ENCODE measurements around the gene BORCS5. TPM values are rescaled to one million over a fixed set of nuclear protein-coding genes. Genes with fewer than 3 reads are reported as not detected.
"Not testable (repeated sequence)": the region's sequence is repeated elsewhere in the genome, so short reads cannot be mapped to it uniquely, and the experiment has no call there.

BORCS5 gene
- total RNA-seq, 1 experiment from 2014 or later: 17.7 TPM

- Histone ChIP-seq H3K4me3 (ENCODE audit: low read depth, low read length, poor library complexity, severe bottlenecking) (no peak overlapping the region), H3K27me3 (replicated peaks; ENCODE audit: insufficient read depth, low read depth, low read length, poor library complexity) (no peaks in the 10 kb centered on the region), H3K36me3 (ENCODE audit: insufficient read depth, low read length, poor library complexity, severe bottlenecking) (no peaks in the 10 kb centered on the region), H3K4me1 (ENCODE audit: insufficient read depth, low read length, poor library complexity, severe bottlenecking) (peaks cover 5% of the 10 kb centered on the region), H3K9me3 (ENCODE audit: low read depth, low read length, poor library complexity, severe bottlenecking) (no peaks in the 10 kb centered on the region), H3K27ac (ENCODE audit: low read depth, low read length, poor library complexity, severe bottlenecking) (no peak overlapping the region)
- no peak for TF ChIP-seq EZH2 (IDR thresholded peaks at IDR 0.05; ENCODE audit: borderline replicate concordance, low read depth, low read length, poor library complexity, severe bottlenecking)
- TF ChIP-seq, protein P1, sequence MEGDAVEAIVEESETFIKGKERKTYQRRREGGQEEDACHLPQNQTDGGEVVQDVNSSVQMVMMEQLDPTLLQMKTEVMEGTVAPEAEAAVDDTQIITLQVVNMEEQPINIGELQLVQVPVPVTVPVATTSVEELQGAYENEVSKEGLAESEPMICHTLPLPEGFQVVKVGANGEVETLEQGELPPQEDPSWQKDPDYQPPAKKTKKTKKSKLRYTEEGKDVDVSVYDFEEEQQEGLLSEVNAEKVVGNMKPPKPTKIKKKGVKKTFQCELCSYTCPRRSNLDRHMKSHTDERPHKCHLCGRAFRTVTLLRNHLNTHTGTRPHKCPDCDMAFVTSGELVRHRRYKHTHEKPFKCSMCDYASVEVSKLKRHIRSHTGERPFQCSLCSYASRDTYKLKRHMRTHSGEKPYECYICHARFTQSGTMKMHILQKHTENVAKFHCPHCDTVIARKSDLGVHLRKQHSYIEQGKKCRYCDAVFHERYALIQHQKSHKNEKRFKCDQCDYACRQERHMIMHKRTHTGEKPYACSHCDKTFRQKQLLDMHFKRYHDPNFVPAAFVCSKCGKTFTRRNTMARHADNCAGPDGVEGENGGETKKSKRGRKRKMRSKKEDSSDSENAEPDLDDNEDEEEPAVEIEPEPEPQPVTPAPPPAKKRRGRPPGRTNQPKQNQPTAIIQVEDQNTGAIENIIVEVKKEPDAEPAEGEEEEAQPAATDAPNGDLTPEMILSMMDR (conservative IDR thresholded peaks at IDR 0.05; ENCODE audit: low read depth, low read length): no peak
- ChIA-PET POLR2A (ENCODE audit: low non-redundant PET) (no interaction called here), CTCF (no interaction called here)
- BruUV-seq (replicated peaks): no TSS peak
- intact Hi-C loops (cut with micrococcal nuclease; ENCODE audit: unreplicated experiment): no loop called here
- DNase-seq (ENCODE audit: low spot score): no peak
Measured at GRCh38 chr12:12406762-12407161, 49.9 kb downstream of the BORCS5 start.

- Histone ChIP-seq H3K27ac (ENCODE audit: low read depth, low read length, poor library complexity, severe bottlenecking) (no peak overlapping the region), H3K4me3 (ENCODE audit: low read depth, low read length, poor library complexity, severe bottlenecking) (no peak overlapping the region), H3K27me3 (replicated peaks; ENCODE audit: insufficient read depth, low read depth, low read length, poor library complexity) (no peaks in the 10 kb centered on the region), H3K4me1 (ENCODE audit: insufficient read depth, low read length, poor library complexity, severe bottlenecking) (peaks cover 4% of the 10 kb centered on the region), H3K9me3 (ENCODE audit: low read depth, low read length, poor library complexity, severe bottlenecking) (no peaks in the 10 kb centered on the region), H3K36me3 (ENCODE audit: insufficient read depth, low read length, poor library complexity, severe bottlenecking) (no peaks in the 10 kb centered on the region)
- ChIA-PET POLR2A (ENCODE audit: low non-redundant PET) (no interaction called here), CTCF (no interaction called here)
- TF ChIP-seq EZH2 (IDR thresholded peaks at IDR 0.05; ENCODE audit: borderline replicate concordance, low read depth, low read length, poor library complexity, severe bottlenecking): no peak
- TF ChIP-seq, protein P1 (conservative IDR thresholded peaks at IDR 0.05; ENCODE audit: low read depth, low read length): no peak
- BruUV-seq (replicated peaks): no TSS peak
- DNase-seq (ENCODE audit: low spot score): no peak
- intact Hi-C loops (cut with micrococcal nuclease; ENCODE audit: unreplicated experiment): no loop called here
Measured at GRCh38 chr12:12408265-12408690, 51.4 kb downstream of the BORCS5 start.

DNA sequence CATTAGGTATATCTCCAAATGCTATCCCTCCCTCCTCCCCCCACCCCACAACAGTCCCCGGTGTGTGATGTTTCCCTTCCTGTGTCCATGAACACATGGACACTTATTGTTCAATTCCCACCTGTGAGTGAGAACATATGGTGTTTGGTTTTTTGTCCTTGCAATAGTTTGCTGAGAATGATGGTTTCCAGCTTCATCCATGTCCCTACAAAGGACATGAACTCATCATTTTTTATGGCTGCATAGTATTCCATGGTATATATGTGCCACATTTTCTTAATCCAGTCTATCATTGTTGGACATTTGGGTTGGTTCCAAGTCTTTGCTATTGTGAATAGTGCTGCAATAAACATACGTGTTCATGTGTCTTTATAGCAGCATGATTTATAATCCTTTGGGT, 52.5 kb downstream of the BORCS5 start:
- BruUV-seq (replicated peaks); CTCF ChIA-PET; H3K4me3 ChIP-seq (ENCODE audit: low read depth, low read length, poor library complexity, severe bottlenecking); H3K4me1 ChIP-seq (ENCODE audit: insufficient read depth, low read length, poor library complexity, severe bottlenecking); H3K36me3 ChIP-seq (ENCODE audit: insufficient read depth, low read length, poor library complexity, severe bottlenecking); H3K27me3 ChIP-seq (replicated peaks; ENCODE audit: insufficient read depth, low read depth, low read length, poor library complexity); DNase-seq (ENCODE audit: low spot score); H3K27ac ChIP-seq (ENCODE audit: low read depth, low read length, poor library complexity, severe bottlenecking); intact Hi-C loops (cut with micrococcal nuclease; ENCODE audit: unreplicated experiment); POLR2A ChIA-PET (ENCODE audit: low non-redundant PET); H3K9me3 ChIP-seq (ENCODE audit: low read depth, low read length, poor library complexity, severe bottlenecking): not testable (repeated sequence)

- no peaks in the 10 kb centered on the region for H3K9me3 ChIP-seq (ENCODE audit: low read depth, low read length, poor library complexity, severe bottlenecking)
- POLR2A ChIA-PET (ENCODE audit: low non-redundant PET): no interaction called here
Measured at GRCh38 chr12:12415886-12416285, 59.0 kb downstream of the BORCS5 start.

DNA sequence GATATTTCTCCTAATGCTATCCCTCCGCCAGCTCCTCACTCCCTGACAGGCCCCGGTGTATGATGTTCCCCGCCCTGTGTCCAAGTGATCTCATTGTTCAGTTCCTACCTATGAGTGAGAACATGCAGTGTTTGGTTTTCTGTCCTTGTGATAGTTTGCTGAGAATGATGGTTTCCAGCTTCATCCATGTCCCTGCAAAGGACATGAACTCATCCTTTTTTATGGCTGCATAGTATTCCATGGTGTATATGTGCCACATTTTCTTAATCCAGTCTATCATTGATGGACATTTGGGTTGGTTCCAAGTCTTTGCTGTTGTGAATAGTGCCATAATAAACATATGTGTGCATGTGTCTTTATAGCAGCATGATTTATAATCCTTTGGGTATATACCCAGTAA, 62.3 kb downstream of the BORCS5 start:
- intact Hi-C loops (cut with micrococcal nuclease; ENCODE audit: unreplicated experiment); BruUV-seq (replicated peaks); H3K4me3 ChIP-seq (ENCODE audit: low read depth, low read length, poor library complexity, severe bottlenecking); H3K27ac ChIP-seq (ENCODE audit: low read depth, low read length, poor library complexity, severe bottlenecking); CTCF ChIA-PET; H3K36me3 ChIP-seq (ENCODE audit: insufficient read depth, low read length, poor library complexity, severe bottlenecking); DNase-seq (ENCODE audit: low spot score); H3K4me1 ChIP-seq (ENCODE audit: insufficient read depth, low read length, poor library complexity, severe bottlenecking); H3K27me3 ChIP-seq (replicated peaks; ENCODE audit: insufficient read depth, low read depth, low read length, poor library complexity): not testable (repeated sequence)
- POLR2A ChIA-PET (ENCODE audit: low non-redundant PET): interaction anchor here (0.5 kb wide), 1 partner anchor 20 kb away, joined by 4 read pairs; no protein-coding TSS in a partner anchor
- H3K9me3 ChIP-seq (ENCODE audit: low read depth, low read length, poor library complexity, severe bottlenecking): peaks cover 10% of the 10 kb centered on the region

More at GRCh38 chr12:12415886-12416285, 59.0 kb downstream of the BORCS5 start:
- Histone ChIP-seq H3K36me3 (ENCODE audit: insufficient read depth, low read length, poor library complexity, severe bottlenecking) (no peaks in the 10 kb centered on the region), H3K27ac (ENCODE audit: low read depth, low read length, poor library complexity, severe bottlenecking) (no peak overlapping the region), H3K4me3 (ENCODE audit: low read depth, low read length, poor library complexity, severe bottlenecking) (no peak overlapping the region), H3K27me3 (replicated peaks; ENCODE audit: insufficient read depth, low read depth, low read length, poor library complexity) (no peaks in the 10 kb centered on the region), H3K4me1 (ENCODE audit: insufficient read depth, low read length, poor library complexity, severe bottlenecking) (no peaks in the 10 kb centered on the region)
- CTCF ChIA-PET: no interaction called here
- DNase-seq (ENCODE audit: low spot score): no peak
- no TSS peak for BruUV-seq (replicated peaks)
- intact Hi-C loops (cut with micrococcal nuclease; ENCODE audit: unreplicated experiment): no loop called here
- TF ChIP-seq EZH2 (IDR thresholded peaks at IDR 0.05; ENCODE audit: borderline replicate concordance, low read depth, low read length, poor library complexity, severe bottlenecking): no peak
- TF ChIP-seq, protein P1 (conservative IDR thresholded peaks at IDR 0.05; ENCODE audit: low read depth, low read length): no peak

All from A673 (cell line).